Kidney tubule cell (primary cell): ENCODE results near the gene CD209.

Experiments
- DNase-seq: peaks from one replicate; pipeline ENCODE4 v3.0.0-alpha.2; 2018; ENCODE audit warnings: low spot score

Gene CD209

DNA sequence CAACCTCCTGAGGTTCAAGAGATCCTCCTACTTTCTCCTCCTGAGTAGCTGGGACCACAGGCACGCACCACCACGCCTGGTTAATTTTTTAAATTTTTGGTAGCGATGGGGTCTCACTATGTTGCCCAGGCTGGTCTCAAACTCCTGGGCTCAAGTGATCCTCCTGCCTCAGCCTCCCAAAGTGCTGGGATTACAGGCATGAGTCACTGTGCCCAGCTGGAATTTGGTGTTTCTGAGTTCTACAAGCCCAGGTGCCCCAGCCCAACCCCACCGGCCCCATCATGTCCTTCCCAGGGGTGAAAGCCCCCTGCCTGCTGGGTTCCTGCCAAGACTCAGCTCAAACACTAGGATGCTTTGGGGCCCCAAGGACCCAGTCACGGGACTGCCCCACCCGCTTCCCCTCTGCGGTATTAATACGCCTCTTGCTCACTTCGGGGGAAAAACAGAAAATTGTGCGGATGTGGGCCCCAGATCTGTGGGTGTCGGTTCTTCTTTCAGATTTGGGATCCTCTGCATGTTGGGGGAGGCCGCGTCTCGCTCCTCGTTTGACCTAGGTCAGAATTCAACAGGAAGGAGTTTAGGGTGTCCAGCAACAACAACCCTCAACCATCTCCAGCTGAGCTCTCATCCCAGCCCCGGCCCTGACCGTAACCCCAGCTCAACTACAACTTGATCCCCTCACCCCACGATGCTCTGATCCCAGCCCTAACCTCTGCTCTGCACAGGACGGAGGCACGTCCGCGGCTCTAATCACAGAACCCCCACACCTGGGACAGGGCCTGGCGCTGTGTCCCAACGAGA, 41.7 kb downstream of the CD209 start:
- DNase-seq: no peak

DNA sequence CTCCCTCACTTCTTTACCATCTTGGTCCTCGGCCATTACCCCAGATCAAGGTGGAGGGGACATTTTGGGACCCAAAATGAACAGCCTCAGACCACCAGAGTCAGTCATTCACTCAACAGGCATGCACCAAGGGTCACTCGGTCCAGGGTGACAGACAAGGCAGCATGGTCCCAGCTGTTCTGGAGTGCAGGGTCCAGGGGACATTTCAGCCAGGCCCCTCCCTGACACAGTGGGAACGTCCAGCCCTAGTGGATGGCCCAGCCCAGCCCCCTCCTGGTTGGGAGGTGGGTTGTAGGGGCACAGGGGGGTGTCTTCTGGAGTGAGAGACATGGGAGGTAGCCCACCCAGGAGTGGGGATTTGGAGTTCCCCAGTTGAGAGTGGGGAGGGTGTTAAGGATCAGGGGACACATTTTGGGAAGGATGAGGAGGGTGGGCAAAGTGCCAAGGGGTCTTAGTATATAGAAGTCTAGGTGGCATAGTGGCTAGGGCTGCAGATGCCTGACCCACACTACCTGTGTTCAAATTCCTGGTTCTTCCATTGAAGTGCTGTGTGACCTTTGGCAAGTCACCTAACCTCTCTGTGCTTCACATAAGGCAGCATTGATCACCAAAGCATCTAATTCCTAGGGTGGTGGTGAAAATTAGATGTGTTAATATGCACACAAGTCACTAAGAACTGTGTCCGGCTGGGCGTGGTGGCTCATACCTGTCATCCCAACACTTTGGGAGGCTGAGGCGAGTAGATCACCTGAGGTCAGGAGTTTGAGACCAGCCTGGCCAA, 42.9 kb downstream of the CD209 start:
- no peak for DNase-seq

DNA sequence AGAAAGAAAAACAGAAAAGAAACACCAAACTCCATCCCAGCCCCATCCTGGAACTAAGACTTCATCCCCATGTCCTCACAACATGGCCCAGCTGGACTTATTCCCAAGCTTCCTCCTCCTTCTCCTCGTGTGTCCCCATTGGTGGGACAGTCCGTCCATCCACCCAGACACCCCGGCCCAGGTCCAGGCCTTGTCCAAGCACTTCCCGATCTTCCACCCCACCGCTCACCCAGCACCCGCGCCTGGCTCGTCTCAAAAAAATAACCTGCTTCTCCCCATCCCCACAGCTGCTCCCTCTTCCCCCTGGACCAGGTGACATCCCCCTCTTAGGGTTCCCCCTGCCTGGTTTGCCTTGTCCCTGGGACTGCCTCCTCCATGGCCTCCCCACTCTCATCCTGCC, 44.0 kb downstream of the CD209 start:
- no peak for DNase-seq

DNA sequence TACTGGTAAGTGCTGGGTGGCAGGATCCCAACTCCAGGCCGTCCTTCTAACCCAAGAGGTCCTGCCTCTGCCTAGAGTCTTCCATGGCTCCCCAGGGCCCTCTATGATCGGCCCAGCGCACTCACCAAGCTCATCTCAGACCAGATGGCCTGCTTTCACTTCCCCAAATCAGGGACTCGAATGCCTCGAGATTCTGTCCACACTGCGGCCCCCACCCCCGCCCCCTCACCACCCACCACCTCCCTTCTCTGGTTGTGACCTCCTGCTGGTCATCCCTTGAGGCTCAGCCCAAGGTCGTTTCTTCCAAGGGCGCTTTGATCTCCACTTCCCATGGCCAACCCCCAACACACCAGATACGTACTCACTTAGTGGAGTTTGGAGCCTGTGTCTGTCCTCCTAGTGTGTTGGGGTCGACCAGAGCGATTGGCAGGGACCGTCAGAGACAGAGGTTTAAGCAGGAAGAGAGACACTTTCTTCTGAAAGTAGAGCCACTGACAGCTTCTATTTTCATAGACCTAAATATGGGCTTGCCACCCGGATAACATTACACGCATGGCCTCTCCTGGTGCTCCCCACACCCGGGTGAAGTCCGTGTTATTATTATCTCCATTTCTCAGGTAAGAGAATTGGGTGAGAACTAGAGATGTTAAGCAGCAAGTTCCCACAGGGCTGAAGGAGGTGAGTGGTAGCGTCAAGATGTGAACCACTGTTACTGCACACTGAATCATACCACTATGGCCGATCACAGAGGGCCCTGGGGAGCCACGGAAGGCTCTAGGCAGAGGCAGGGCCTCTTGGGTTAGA, 45.5 kb downstream of the CD209 start, which contains the start of gene FCER2:
TSS of gene FCER2 (minus strand) at position 478 of the 804 bp plus-strand sequence. CDS start 2,371 bp downstream, outside the sequence.
- no peak for DNase-seq

DNA sequence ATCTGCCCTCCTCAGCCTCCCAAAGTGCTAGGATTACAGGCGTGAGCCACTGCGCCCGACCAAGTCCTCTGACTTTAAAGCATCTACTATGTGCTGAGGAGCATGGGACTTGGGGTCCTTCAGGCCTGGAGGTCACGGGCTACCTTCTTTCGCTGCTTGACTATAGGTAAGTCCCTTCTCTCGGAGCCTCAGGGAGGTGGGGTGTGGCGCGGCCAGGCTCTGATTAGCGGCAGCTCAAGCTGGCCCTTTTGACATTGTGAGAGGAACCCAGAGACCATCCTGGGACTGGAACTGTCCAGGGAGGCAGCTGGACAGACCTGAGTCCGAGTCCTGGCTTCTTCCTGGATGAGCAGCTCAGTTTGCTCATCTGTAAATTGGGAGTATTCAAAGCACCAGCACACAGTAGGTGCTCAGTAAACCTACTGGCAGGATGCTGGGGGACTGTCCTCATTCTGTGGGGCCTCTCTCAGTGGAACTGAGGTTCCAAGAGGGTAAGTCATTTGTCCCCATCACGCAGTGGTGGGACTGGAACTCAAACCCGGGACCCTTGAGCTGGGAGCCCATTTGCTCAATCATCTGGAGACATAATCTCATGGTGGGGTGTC, 46.2 kb downstream of the CD209 start:
- DNase-seq: no peak

DNA sequence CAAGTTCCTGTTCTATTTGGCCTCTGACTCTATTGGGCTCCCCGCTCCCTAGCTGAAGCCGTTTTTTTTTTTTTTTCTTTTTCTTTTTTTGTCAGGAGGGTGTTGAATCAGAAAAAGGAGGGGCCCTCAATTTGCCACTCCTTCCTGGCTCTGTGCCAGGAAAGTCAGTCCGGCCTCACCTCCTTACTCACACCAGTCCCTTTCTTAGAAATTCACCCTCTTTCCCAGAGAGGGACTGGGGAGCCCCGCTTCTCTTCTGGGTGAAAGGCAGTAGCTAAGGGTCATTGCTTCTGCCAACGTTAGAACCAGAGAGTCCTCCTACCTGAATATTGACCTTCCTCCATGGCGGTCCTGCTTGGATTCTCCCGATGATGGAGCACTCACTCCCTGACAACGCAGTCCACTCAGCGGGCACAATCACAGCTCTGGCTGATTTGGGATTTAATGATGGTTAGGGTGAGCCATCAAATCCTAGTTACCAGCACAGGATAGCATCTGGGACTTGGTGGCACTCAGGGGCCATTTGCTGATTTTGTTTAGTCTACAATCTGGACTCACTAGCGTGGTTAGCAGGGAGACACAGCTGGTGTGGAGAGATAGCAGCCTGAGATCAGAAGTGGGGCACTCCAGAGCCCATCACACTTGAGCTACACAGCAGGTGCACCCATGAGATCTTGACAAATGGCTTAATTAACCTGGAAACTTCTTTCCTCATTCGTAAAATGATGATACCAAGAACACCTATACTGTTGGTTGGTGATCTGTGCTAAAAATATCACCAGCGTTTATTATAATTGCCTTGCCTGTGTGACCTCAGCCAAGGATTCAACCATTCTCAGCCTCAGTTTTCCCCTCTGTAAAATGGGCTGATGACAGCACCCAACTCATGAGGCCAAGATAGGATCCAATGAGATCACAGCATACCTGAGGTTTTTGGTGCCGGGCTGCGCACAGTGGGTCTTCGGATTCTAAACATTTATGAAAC, 47.6 kb downstream of the CD209 start:
- DNase-seq: peak; percentile 42

DNA sequence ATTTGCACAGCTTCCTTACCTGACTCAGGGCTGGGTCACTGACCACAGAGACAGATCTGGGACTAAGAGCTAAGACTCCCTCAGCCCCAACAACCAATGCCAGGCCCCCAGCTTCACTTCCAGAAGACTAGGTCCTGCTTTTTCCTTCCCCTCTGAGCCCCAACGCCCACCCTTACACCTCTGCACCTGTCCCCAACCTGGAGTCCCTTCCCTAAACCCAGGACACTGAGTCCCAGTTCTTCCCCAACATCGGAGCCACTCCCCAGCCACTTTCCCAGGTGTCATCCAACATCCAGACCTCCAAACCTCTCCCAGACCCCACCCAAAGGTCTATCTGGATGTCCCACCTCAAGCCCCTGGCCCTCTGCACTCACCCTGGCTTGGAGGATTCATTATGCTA, 48.3 kb downstream of the CD209 start:
- no peak for DNase-seq

DNA sequence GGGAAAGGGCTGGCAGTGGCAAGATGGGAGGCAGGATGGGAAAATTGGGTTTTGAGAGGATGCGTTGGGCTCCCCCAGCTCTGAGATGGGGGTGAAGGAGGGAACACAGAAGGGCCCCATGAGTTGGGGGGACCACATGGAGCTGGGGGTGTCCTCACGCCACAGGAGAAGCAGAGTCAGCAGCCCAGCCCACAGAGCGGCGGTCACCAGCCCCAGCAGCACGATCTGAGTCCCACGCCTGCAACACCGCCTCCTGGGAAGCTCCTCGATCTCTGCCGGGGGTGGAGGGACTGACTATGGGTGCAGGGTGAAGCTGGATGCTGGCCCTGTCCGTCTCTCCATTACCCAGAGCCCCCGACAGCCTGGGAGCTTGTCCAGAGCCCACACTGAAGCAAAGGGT, 48.8 kb downstream of the CD209 start:
- no peak for DNase-seq

DNA sequence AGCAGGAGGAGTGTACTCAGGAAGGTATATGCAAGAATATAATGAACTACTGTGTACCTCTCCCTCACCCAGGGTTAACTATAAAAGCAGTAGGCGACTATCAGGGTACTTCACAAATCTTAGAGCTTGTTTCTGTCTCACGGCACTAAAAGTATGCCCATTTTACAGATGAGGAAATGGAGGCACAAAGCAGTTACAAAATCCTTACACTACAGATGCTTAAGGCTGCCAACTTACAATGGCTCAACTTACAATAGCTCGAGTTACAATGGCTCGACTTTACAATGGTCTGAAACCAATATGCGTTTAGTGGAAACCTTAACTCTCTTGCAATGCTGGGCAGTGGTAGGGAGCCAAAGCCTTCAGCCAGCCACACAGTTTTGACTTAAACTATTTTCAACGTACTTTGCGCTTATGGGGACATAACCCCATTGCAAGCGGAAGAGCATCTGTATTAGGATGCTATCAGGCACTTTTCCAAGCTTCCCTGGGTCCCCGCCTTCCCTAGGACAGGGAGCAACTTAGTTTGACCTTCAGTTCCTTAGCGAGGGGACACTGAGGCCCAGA, 49.5 kb downstream of the CD209 start:
- no peak for DNase-seq

DNA sequence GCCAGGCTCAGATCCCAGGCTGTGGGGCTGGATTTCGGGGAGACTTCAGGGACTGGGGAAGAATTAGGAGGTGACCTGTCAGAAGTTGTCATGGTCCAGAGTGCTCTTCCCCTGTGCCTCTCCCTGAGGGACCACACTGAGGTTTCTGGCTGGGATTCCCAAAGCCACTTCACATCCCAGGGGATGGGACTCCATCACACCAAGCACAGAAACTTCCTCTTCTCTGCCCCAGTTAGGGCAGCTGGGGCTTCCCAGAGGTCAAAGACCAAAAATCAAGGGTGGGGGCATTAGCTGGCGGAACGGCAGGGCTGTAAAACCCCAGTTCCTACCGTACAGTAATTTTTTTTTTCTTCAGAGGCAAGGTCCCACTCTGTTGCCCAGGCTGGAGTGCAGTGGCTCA, 52.8 kb downstream of the CD209 start:
- no peak for DNase-seq

DNA sequence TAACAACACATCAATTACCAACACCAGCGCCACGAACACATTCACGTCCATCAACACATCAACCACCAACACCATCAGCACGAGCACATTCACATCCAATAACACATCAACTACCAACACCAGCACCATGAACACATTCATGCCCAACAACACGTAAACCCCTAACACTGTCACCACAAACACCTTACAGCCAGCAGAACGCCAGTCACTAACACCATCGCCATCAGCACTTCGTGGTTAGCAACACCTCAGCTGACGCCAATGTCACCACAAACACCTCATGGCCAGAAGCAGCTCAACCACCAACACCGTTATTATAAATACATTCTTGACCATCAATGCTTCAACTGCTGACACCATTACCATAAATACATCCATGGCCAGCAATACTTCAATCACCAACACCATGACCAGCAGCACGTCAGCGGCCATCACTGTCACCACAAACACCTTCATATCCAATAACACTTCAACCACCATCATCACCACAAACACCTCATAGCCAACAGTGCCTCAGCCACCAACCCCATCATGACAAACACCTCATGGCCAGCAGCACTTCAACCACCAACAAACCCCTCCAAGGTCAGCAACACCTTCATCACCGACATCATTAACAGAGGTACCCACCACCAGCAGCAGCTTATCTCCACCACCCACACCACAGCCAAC, 54.8 kb downstream of the CD209 start:
- DNase-seq: no peak

DNA sequence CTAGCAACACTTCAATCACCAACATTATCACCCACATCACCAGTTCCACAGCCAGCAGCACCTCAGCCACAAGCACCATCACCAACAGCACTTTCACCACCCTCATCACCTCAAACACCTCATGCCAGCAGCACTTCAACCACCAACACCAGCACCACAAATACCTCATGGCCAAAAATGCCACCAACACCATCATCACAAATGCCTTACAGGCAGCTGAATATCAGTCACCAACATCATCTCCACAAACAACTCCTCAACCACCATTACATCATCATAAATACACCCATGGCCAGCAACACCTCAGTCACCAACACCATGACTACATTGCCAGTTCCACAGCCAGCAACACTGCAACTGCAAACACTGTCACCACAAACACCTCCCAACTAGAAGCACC, 55.8 kb downstream of the CD209 start:
- no peak for DNase-seq

DNA sequence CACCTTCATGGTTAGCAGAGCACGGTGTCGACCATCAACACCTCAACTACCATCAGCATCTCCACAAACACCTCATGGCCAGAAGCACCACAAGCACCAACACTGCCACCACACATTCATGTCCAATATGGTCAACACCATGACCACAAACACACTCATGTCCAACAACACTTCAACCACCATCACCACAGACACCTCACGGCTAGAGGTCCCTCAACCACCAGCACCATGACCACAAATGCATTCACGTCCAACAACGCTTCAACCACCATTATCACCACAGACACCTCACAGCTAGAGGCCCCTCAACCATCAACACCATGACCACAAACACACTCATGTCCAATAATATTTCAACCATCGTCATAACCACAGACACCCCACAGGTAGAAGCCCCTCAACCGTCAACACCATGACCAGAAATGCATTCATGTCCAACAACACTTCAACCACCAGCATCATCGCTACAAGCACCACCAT, 56.5 kb downstream of the CD209 start:
- DNase-seq: no peak
